OCI-LY7 (cell line): ENCODE measurements around the gene TMPRSS6. TPM values are rescaled to one million over a fixed set of nuclear protein-coding genes. Genes with fewer than 3 reads are reported as not detected.

Experiments
- BruUV-seq: library from RNA; stranded (reverse); fragments of 400-500 nt; replicated peaks from 2 replicates; lab custom pipeline; 2021; lab: Mats Ljungman, UMichigan
- CTCF ChIA-PET: fragments of 300-600 bp; sonication (Branson Sonifier 250); formaldehyde crosslinking; loops from one replicate; lab custom pipeline; 2022; ENCODE audit warnings: antibody characterized with exemption; ENCODE audit not compliant: unreplicated experiment; lab: Charles Lee
- POLR2A ChIA-PET: fragments of 300-600 bp; sonication (Branson Sonifier 250); formaldehyde crosslinking; loops from one replicate; lab custom pipeline; 2022; ENCODE audit warnings: antibody characterized with exemption; lab: Charles Lee
- DNase-seq: peaks from one replicate; pipeline ENCODE4 v3.0.0-alpha.2; 2015; ENCODE audit warnings: low spot score
- H2AFZ ChIP-seq: fragments of 200-600 bp; sonication (generic), shearing (Covaris generic); 2 replicates; pipeline ENCODE4 v1.6.1; 2014; ENCODE audit warnings: mild to moderate bottlenecking, antibody characterized with exemption, low read length, moderate library complexity
- H3K27ac ChIP-seq: fragments of 200-600 bp; sonication (generic); 2 replicates; pipeline ENCODE4 v1.5.1; 2014; ENCODE audit warnings: mixed run types, low read depth, mild to moderate bottlenecking, moderate library complexity, low read length, inconsistent platforms; ENCODE audit not compliant: poor library complexity, severe bottlenecking
- H3K36me3 ChIP-seq: fragments of 200-600 bp; sonication (generic); 2 replicates; pipeline ENCODE4 v1.6.1; 2014; ENCODE audit warnings: mild to moderate bottlenecking, antibody characterized with exemption, low read length, moderate library complexity, mixed read lengths; ENCODE audit not compliant: insufficient read depth
- H3K4me1 ChIP-seq: fragments of 200-600 bp; sonication (generic); 2 replicates; pipeline ENCODE4 v1.5.1; 2014; ENCODE audit warnings: mild to moderate bottlenecking, low read length; ENCODE audit not compliant: insufficient read depth, poor library complexity, severe bottlenecking
- H3K4me2 ChIP-seq: fragments of 200-600 bp; sonication (generic); 2 replicates; pipeline ENCODE4 v1.6.1; 2014; ENCODE audit warnings: mild to moderate bottlenecking, low read length
- H3K4me3 ChIP-seq: fragments of 200-600 bp; sonication (generic); 2 replicates; pipeline ENCODE4 v1.5.1; 2014; ENCODE audit warnings: mild to moderate bottlenecking, low read depth, low read length; ENCODE audit not compliant: poor library complexity, severe bottlenecking
- H3K79me2 ChIP-seq: fragments of 200-600 bp; sonication (generic); 2 replicates; pipeline ENCODE4 v1.6.1; 2016; ENCODE audit warnings: low read depth, mild to moderate bottlenecking, low read length, moderate library complexity, mixed read lengths; ENCODE audit not compliant: insufficient read depth
- H3K9me2 ChIP-seq: fragments of 200-600 bp; sonication (generic); 2 replicates; pipeline ENCODE4 v1.6.1; 2016; ENCODE audit warnings: mild to moderate bottlenecking, low read length, mixed read lengths; ENCODE audit not compliant: insufficient read depth
- H3K9me3 ChIP-seq: fragments of 200-600 bp; sonication (generic); 2 replicates; pipeline ENCODE4 v1.6.1; 2014; ENCODE audit warnings: mild to moderate bottlenecking, mixed run types, low read length, mixed read lengths
- H4K20me1 ChIP-seq: fragments of 200-600 bp; sonication (generic); 2 replicates; pipeline ENCODE4 v1.6.1; 2014; ENCODE audit warnings: mild to moderate bottlenecking, antibody characterized with exemption, low read length, moderate library complexity, mixed read lengths; ENCODE audit not compliant: insufficient read depth
- EZH2phosphoT487 ChIP-seq: fragments of 200-600 bp; sonication (generic); IDR thresholded peaks from 2 replicates; pipeline ENCODE4 v1.6.1; 2018; ENCODE audit warnings: low read depth, borderline replicate concordance, mild to moderate bottlenecking, mixed run types, antibody characterized with exemption, low read length, moderate library complexity, mixed read lengths
- intact Hi-C: fragments of 100-400 bp; cut with micrococcal nuclease; formaldehyde crosslinking; loops from one replicate; pipeline ENCODE4 v1.10.0; 2022; ENCODE audit not compliant: unreplicated experiment
- total RNA-seq, 2 experiments: library from RNA; depleted of rRNA in 1 of 2; stranded (reverse); fragments of >200 nt in 1 of 2; shearing (Covaris generic) in 1 of 2; gene quantifications; 2 replicates each; pipeline ENCODE4 v1.2.3, GENCODE V29; 2014 to 2022
- TF ChIP-seq, protein P1 (sequence below): fragments of 200-600 bp; sonication (generic); conservative IDR thresholded peaks from 2 replicates; pipeline ENCODE4 v1.5.1; 2014; ENCODE audit warnings: mild to moderate bottlenecking, antibody characterized with exemption, low read length, moderate library complexity, mixed read lengths

The TMPRSS6 gene
- total RNA-seq, 2 experiments from 2014 or later: not detected

GRCh38 chr22:37141971-37142370 is 32.5 kb upstream of the TMPRSS6 start:
- Histone ChIP-seq H3K27ac (no peak overlapping the region), H3K9me2 (no peaks in the 10 kb centered on the region), H3K4me1 (no peaks in the 10 kb centered on the region), H2AFZ (no peak overlapping the region), H3K79me2 (no peaks in the 10 kb centered on the region), H4K20me1 (no peaks in the 10 kb centered on the region), H3K4me2 (no peak overlapping the region), H3K36me3 (no peaks in the 10 kb centered on the region), H3K9me3 (no peaks in the 10 kb centered on the region), H3K4me3 (no peak overlapping the region)
- no TSS peak for BruUV-seq
- DNase-seq: no peak
- ChIA-PET CTCF (no interaction called here), POLR2A (interaction anchor here (1.2 kb wide), 1 partner anchor 53 kb away, joined by 3 read pairs; no protein-coding TSS in a partner anchor)
- TF ChIP-seq EZH2phosphoT487: no peak
- TF ChIP-seq, protein P1, sequence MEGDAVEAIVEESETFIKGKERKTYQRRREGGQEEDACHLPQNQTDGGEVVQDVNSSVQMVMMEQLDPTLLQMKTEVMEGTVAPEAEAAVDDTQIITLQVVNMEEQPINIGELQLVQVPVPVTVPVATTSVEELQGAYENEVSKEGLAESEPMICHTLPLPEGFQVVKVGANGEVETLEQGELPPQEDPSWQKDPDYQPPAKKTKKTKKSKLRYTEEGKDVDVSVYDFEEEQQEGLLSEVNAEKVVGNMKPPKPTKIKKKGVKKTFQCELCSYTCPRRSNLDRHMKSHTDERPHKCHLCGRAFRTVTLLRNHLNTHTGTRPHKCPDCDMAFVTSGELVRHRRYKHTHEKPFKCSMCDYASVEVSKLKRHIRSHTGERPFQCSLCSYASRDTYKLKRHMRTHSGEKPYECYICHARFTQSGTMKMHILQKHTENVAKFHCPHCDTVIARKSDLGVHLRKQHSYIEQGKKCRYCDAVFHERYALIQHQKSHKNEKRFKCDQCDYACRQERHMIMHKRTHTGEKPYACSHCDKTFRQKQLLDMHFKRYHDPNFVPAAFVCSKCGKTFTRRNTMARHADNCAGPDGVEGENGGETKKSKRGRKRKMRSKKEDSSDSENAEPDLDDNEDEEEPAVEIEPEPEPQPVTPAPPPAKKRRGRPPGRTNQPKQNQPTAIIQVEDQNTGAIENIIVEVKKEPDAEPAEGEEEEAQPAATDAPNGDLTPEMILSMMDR: no peak
- intact Hi-C loops: no loop called here

GRCh38 chr22:37141476-37141875 is 32.0 kb upstream of the TMPRSS6 start:
- no peaks in the 10 kb centered on the region for H3K9me2 ChIP-seq
- intact Hi-C loops: no loop called here
- no peak overlapping the region for H3K27ac ChIP-seq
- no peaks in the 10 kb centered on the region for H3K79me2 ChIP-seq
- H2AFZ ChIP-seq: no peak overlapping the region
- TF ChIP-seq EZH2phosphoT487: no peak
- TF ChIP-seq, protein P1: no peak
- no peak for DNase-seq
- BruUV-seq: no TSS peak
- ChIA-PET POLR2A (interaction anchor here (1.2 kb wide), 1 partner anchor 53 kb away, joined by 3 read pairs; no protein-coding TSS in a partner anchor), CTCF (no interaction called here)
- no peaks in the 10 kb centered on the region for H3K9me3 ChIP-seq
- no peaks in the 10 kb centered on the region for H3K36me3 ChIP-seq
- H3K4me2 ChIP-seq: no peak overlapping the region
- no peaks in the 10 kb centered on the region for H3K4me1 ChIP-seq
- H3K4me3 ChIP-seq: no peak overlapping the region
- H4K20me1 ChIP-seq: no peaks in the 10 kb centered on the region

GRCh38 chr22:37140686-37141323 is 31.3 kb upstream of the TMPRSS6 start:
- no peak for DNase-seq
- H3K36me3 ChIP-seq: no peaks in the 10 kb centered on the region
- H4K20me1 ChIP-seq: no peaks in the 10 kb centered on the region
- POLR2A ChIA-PET: interaction anchor here (1.2 kb wide), 1 partner anchor 54 kb away, joined by 3 read pairs; no protein-coding TSS in a partner anchor
- H3K4me2 ChIP-seq: no peak overlapping the region
- no peak overlapping the region for H3K27ac ChIP-seq
- no peak overlapping the region for H2AFZ ChIP-seq
- TF ChIP-seq, protein P1: no peak
- no peak for TF ChIP-seq EZH2phosphoT487
- H3K4me1 ChIP-seq: no peaks in the 10 kb centered on the region
- intact Hi-C loops: no loop called here
- BruUV-seq: no TSS peak
- CTCF ChIA-PET: no interaction called here
- H3K9me3 ChIP-seq: no peaks in the 10 kb centered on the region
- no peak overlapping the region for H3K4me3 ChIP-seq
- no peaks in the 10 kb centered on the region for H3K9me2 ChIP-seq
- no peaks in the 10 kb centered on the region for H3K79me2 ChIP-seq
